Measurements from ENCODE around the gene KARS1. TPM values are rescaled to one million over a fixed set of nuclear protein-coding genes. Genes with fewer than 3 reads are reported as not detected.
A peak's percentile ranks its signal among the peaks of the same experiment; 100 is the strongest.

Gene KARS1
- polyA plus RNA-seq, 12 donors: 93.5 to 142 (median 126) TPM; not detected in 1

GRCh38 chr16:75632857-75633256 is 14.6 kb downstream of the KARS1 start:
- no peak for DNase-seq

DNA sequence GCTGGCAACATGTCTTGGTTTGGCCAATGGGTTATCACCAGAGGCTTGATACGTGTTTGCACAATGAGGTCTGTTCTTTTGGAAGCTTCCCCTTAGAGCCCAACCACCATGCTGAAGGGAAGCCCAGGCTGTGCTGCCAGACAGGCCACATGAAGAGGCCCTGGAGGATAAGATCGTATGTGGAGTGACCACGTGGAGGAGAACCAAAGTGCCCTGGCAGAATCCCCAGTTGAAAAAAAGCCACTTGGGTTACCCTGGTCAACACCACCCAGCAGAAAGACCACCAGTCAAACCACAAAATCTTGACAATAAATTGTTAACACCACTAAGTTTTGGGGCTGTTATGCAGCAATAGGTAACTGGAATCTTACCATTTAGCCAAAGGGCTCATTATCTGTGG is 17.4 kb downstream of the KARS1 start:
- no peak for DNase-seq

DNA sequence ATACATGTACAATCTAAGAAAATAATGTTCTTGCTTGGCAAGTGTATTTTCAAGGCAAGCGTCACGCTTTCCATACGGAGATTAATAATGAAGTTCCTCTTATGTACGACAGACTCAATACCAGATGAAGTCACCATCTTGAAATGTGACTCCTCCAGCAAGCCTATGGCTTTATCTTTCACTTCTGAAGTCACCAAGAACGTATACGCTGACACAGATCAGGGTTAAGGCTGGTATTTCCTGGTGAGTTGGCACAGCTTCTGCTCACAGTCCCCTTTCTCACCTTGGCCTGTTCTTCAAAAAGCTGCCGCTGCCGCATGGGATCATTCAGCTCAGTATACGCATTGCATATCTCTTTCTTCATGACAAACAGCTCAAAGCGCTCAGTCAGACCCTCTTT is 18.3 kb downstream of the KARS1 start:
- no peak for DNase-seq

DNA sequence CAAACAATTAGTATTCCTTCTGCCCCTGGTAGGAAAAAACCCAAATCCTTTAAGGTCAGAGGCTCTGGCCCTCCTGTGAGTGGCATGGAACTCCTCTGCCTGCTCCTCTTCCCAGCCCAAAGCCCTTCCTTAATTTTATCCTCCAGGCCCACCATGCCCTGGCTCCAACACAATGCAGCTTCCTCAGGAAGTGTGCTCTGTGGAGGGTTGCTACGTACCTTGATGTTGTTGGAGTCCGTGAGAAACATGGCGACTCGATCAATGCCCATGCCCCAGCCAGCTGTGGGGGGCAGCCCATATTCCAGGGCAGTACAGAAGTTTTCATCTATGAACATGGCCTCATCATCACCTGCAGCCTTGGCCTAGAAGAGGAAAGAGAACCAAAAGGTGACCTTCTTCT is 19.1 kb downstream of the KARS1 start:
- DNase-seq: no peak

DNA sequence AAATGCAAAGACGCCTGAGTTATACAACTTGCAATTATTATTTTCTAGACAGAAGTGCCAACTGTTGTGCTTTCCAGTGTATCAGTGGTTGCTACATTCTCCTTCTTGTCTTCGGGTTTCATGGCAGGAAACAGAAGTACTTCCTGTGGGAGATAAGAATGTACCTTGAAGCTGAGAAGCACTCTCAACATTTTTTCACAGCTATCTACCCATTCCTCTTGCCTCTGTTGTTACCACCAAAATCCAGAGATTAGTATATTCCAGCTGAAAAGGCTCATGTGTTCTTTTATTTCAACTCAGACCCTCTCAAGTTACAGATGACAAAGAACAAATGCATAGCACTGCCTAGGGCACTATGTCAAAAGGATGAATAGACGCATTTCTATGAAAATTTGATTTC is 19.6 kb downstream of the KARS1 start:
- DNase-seq: no peak

GRCh38 chr16:75626806-75627205 is 20.7 kb downstream of the KARS1 start:
- DNase-seq: no peak

DNA sequence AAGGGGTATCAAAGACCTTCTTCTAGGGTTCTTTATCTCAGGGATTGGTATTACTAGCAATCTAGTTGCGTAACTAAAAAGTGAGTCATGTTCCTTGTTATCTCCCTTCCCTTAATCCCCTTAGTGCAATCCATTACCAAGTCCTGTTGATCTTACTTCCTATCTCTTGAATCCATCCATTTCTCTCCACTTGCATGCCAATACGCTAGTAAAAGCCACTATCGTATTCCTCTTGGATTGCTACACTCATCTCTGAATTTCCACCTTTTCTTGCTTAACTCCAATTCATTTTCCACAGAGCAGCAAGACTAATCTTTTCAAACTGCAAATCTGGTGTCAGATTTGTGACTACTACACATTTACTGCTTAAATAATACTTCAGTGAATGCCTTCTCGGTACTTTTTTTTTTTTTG is 22.5 kb downstream of the KARS1 start:
- DNase-seq: no peak

- DNase-seq: peak; percentile 99
Observed at GRCh38 chr16:75622761-75623605, 24.5 kb downstream of the KARS1 start, which contains the start of gene ADAT1. ADAT1 (minus strand) TSS chr16:75623281; CDS start chr16:75620799, 2,482 bp downstream.

DNA sequence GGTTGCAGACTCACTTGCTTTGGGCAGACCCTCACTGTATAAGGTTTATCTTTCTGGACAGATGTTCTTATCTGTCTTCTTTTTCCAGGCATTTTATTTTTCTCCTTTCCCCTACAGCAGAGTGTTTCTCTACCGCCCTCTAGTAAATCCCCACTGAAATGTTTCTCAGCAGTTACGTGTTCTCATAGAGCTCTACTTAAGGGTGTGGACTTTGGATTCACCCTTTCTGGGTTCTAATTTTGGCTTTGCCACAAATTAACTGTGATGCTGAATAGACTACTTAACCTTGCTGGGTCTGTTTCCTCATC is 26.3 kb downstream of the KARS1 start:
- DNase-seq: peak; percentile 34

DNA sequence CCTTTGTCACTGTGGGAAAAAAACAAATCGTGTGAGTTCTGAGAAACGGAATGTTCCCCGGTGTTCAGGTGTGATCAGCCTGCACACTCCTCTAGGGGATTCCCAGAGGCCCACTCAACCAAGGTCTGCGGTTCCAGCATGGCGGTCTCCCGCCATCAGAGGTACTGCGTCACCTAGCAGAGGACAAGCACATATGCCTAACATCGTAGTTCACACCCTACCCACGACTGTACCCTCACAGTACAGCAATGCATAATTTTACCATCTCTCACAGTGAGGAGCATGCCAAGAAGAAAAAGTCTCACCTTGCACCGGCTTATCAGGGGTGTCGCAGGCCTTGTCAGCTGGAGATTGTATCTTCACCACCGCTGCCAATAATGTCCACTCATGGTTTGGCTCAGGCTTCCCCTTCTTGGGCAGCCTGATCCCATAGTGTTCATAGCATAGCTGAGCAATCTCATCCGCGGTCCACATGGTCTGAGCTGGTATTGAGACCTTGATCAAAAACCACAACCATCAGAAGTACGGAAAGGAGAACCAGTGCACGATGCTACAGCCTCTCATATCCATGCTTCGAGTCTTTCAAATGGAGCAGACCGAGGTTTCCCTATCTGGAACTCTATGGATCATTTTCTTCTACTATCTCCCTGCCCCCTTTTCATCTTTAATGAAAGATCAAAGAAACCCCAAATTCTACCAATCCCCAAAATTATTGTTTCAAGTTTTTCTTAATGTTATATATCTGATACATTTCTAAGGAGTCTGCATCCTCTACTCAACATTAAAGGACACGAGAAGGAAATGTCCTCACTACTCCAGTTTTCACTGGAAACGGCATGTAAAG is 26.9 kb downstream of the KARS1 start:
- no peak for DNase-seq

- no peak for DNase-seq
Observed at GRCh38 chr16:75618780-75619179, 28.7 kb downstream of the KARS1 start.

GRCh38 chr16:75617121-75617520 is 30.3 kb downstream of the KARS1 start:
- no peak for DNase-seq

GRCh38 chr16:75616521-75617010 is 30.9 kb downstream of the KARS1 start:
- DNase-seq: no peak

DNA sequence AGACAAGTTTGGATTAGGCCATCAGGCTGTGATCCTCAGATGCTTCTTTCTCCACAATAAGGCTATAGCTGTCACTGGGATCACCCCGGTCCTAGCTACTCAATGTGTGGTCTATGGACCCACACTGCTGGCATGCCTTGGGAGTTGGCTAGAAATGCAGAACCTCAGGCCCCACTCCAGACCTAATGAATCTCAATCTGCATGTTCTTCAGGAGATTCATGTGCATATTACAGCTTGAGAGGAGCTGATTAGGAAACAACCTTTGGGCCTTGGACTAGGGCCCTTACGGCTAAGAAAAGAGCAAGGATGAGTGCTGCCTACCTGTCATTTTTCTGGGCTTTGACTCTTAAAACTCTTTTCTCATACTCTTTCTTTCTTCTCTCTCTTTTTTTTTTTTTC is 31.8 kb downstream of the KARS1 start:
- DNase-seq: no peak

- DNase-seq: no peak
Observed at GRCh38 chr16:75614066-75614897, 33.2 kb downstream of the KARS1 start.

DNA sequence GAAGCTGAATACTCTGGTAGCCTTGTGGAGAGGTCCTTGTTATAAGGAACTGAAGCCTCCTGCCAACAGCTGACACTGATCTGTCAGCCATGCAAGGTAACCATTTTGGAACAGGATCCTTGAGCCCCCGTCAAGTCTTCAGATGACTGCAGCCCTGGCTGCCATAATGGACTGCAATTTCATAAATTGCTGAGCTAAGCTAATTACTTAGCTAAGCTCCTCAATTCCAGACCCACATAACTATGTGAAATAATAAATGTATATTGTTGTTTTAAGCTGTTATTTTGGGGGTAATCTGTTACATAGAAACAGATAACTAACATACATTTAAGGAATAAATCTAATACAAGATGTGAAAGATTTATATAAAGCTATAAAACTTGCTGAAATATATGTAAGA is 41.0 kb downstream of the KARS1 start:
- DNase-seq: no peak

GRCh38 chr16:75603241-75603640 is 44.2 kb downstream of the KARS1 start:
- DNase-seq: no peak

DNA sequence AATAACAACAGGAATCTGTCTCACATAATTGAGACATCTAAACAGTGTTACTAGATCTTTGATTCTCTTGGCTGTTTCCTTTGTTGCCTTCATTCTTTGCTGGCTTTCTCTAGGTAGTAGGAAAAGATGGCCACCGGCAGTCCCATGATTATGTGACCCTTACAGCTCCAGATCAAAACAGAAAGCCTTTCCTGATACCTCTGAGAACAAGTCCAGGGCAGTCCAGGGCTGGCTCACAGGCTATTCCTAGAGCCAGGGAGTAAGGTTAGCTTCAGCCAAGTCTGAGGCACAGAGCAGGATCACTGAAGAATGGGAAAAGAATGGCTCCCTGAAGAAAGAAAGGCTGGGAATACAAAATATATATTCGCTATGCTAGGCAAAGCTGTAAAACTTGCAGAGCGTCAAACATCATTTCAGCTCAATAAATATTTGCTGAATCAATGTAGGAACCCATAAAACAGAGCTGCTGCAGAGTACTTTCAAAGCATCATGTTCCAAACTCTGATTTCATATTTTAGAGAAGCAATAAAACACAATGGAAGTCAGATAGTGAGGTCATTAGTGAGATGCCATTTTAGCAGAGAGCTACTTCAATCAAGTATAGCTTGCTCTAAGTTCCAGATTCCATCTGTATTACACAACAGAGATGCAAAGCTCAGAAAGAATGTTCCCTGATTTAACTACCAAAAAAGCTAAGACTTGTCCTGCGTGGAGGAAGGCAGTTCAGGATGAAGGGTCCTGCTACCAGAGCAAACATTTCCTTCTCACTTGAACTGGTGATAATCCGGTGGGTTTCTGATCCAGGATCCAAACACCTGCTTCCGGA is 47.8 kb downstream of the KARS1 start:
- DNase-seq: no peak

GRCh38 chr16:75593825-75594820 is 53.3 kb downstream of the KARS1 start:
- DNase-seq: no peak

- no peak for DNase-seq
Observed at GRCh38 chr16:75593308-75593707, 54.2 kb downstream of the KARS1 start.

Data from muscle of arm (tissue), 12 donors.